ENCODE measurements around the gene ZBTB16.
A peak's percentile ranks its signal among the peaks of the same experiment; 100 is the strongest.

Gene ZBTB16

GRCh38 chr11:114180301-114181055, 121.0 kb downstream of the ZBTB16 start:
- TF ChIP-seq CTCF (IDR thresholded peaks at IDR 0.05; ENCODE audit: insufficient read depth, missing control alignments): peak; percentile 40
- FAIRE-seq (no peak), DNase-seq (ENCODE audit: insufficient read length, low spot score) (no peak)

GRCh38 chr11:114181195-114181594, 121.7 kb downstream of the ZBTB16 start:
- no peak for FAIRE-seq
- no peak for TF ChIP-seq CTCF (IDR thresholded peaks at IDR 0.05; ENCODE audit: insufficient read depth, missing control alignments)

GRCh38 chr11:114181752-114182151, 122.2 kb downstream of the ZBTB16 start:
- DNase-seq (ENCODE audit: insufficient read length, low spot score) (no peak), FAIRE-seq (no peak)
- TF ChIP-seq CTCF (IDR thresholded peaks at IDR 0.05; ENCODE audit: insufficient read depth, missing control alignments): no peak

More at GRCh38 chr11:114181195-114181594, 121.7 kb downstream of the ZBTB16 start:
- no peak for DNase-seq (ENCODE audit: insufficient read length, low spot score)

GRCh38 chr11:114182471-114183043, 123.0 kb downstream of the ZBTB16 start:
- TF ChIP-seq CTCF (IDR thresholded peaks at IDR 0.05; ENCODE audit: insufficient read depth, missing control alignments): no peak
- no peak for DNase-seq (ENCODE audit: insufficient read length, low spot score)

GRCh38 chr11:114183044-114183511, 123.6 kb downstream of the ZBTB16 start:
- TF ChIP-seq CTCF (IDR thresholded peaks at IDR 0.05; ENCODE audit: insufficient read depth, missing control alignments): no peak
- FAIRE-seq (no peak), DNase-seq (ENCODE audit: insufficient read length, low spot score) (no peak)

More at GRCh38 chr11:114182471-114183043, 123.0 kb downstream of the ZBTB16 start:
- no peak for FAIRE-seq

GRCh38 chr11:114185436-114185835, 125.9 kb downstream of the ZBTB16 start:
- no peak for DNase-seq (ENCODE audit: insufficient read length, low spot score)
- FAIRE-seq: no peak
- TF ChIP-seq CTCF (IDR thresholded peaks at IDR 0.05; ENCODE audit: insufficient read depth, missing control alignments): no peak

GRCh38 chr11:114187173-114187572, 127.7 kb downstream of the ZBTB16 start:
- FAIRE-seq (no peak), DNase-seq (ENCODE audit: insufficient read length, low spot score) (no peak)
- no peak for TF ChIP-seq CTCF (IDR thresholded peaks at IDR 0.05; ENCODE audit: insufficient read depth, missing control alignments)

Measured in D721Med (cell line).